ENCODE data around the gene PAH.

DNA sequence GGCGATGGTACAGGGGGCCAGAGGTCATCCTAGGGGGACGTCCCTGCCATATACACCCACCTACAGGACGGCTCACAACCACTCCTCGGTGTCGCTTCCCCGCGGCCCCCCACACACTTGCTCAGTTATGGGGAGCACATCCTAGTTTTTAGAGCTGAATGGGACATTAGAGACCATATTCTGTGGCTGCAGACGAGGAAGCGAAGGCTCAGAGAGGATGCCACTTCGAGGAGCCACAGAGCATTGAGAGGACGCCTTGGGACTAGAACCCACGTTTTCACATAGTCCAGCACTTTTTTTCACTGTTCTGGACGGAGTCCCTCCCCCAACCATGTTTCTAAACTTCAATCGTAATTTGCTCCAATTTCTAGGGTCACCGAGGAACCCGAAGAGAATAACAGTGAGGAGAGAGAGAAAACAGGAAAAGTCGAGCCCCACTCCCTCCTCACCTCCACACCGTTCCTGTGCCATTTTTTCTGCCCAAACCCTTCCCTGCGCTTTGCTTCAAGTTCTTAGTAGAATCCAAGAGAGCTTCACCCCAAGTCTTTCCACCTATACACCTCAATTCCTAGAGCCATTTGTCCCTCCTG is 39.8 kb upstream of the PAH start:
- TF ChIP-seq, protein P1, sequence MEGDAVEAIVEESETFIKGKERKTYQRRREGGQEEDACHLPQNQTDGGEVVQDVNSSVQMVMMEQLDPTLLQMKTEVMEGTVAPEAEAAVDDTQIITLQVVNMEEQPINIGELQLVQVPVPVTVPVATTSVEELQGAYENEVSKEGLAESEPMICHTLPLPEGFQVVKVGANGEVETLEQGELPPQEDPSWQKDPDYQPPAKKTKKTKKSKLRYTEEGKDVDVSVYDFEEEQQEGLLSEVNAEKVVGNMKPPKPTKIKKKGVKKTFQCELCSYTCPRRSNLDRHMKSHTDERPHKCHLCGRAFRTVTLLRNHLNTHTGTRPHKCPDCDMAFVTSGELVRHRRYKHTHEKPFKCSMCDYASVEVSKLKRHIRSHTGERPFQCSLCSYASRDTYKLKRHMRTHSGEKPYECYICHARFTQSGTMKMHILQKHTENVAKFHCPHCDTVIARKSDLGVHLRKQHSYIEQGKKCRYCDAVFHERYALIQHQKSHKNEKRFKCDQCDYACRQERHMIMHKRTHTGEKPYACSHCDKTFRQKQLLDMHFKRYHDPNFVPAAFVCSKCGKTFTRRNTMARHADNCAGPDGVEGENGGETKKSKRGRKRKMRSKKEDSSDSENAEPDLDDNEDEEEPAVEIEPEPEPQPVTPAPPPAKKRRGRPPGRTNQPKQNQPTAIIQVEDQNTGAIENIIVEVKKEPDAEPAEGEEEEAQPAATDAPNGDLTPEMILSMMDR (IDR thresholded peaks at IDR 0.05) = no peak
- TF ChIP-seq POLR2AphosphoS5 (IDR thresholded peaks at IDR 0.05) (no peak), EP300 (IDR thresholded peaks at IDR 0.05; ENCODE audit: low read depth) (no peak)

Measured in transverse colon (tissue), 4 donors.